Effector CD8-positive, alpha-beta T cell (primary cell): Measurements from ENCODE around the gene MTMR3.

Experiments used
- DNase-seq: peaks from one replicate; lab custom pipeline; 2025; lab: John Stamatoyannopoulos, UW

Gene MTMR3

GRCh38 chr22:29870574-29870973 lies 12.4 kb upstream of the MTMR3 start:
- no peak for DNase-seq

- no peak for DNase-seq
Observed at GRCh38 chr22:29871684-29872083, 11.3 kb upstream of the MTMR3 start.

- no peak for DNase-seq
Observed at GRCh38 chr22:29872144-29872893, 10.7 kb upstream of the MTMR3 start.

DNA sequence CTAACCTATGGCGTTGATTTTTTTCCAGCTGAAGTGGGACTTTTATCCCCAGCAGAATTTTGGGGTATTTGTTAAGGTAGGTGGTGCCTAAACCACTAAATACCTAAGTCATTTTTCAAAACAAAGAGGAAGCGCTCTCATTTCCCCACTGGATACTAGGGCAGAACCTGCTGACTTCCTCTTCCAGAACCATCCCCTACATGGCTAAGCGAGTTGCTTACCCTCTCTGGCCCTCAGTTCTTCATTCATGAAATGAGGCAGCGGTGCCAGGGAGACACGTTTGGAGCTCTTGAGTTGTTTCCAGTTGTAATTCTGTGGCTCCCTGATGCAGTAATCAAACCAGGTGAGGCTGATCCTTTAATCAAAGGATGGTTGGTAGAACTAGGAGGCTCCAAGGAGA lies 10.0 kb upstream of the MTMR3 start:
- no peak for DNase-seq

DNA sequence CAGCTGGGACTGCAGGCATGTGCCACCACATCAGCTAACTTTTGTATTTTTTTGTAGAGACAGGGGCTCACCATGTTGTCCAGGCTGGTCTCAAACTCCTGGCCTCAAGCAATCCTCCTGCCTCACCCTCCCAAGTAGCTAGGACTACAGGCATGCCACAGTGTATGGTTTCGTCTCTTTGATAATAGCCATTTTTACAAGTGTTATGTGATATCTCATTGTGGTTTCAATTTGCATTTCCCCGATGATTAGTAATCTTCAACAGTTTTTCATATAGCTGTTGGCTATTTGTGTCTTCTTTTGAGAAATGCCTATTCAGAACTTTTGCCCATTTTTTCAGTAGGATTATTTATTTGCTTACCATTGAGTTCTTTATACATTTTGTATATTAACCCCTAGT lies 9.0 kb upstream of the MTMR3 start:
- no peak for DNase-seq

DNA sequence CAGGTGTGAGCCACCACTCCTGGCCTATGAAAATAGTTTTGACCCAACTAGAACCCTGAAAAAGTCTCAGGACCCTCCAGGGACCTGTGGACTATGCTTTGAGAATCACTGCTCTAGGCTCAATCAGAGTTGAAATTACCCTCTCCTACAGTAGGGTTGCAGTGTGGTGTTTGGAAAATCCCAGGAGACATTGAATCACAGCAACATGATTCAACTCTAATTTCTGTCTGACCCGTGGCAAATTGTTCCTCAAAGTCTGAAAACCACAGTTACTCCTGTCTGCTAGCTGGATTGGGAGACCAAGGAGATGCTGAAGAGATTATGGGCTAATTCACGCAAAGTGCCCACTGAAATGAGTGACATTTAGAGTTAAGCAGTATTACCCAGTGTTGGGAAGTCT lies 5.4 kb upstream of the MTMR3 start:
- DNase-seq: no peak

DNA sequence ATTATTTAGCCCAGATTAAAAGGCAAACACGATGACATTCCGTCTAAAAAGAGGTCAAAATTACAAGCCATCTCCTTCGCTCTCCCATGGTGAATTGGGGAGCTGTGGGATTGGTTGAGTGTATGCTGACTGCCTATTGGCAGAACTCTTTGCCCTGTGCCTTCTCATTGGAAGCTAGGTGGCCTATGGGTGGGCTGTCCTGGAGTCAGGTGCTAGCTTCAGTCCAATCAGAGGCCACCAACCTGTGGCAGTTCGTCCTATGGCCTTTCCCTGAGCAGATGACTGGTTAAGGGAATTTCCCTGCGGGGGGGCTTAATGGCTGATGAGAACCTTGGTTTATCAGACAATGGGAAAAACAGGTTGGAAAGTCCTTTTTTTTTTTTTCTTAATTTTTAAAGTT lies 3.2 kb upstream of the MTMR3 start:
- no peak for DNase-seq

DNA sequence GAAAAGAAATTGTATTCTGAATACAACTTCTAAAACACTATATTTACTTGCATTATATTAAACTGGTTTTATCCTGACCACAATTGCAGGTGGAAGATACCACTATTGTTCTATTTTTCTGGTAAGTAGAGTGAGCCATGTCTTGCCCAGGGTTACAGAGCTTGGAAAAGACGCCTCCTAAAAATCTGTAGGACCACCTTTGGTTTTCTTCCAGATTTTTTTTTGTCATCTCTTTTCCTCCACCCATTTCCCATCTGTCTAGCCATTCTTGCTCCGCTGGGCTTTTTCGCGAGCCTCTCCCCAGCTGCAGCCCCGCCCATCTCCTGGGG lies 294 bp upstream of the MTMR3 start:
- DNase-seq: no peak

- no peak for DNase-seq
Observed at GRCh38 chr22:29883775-29884097, 762 bp downstream of the MTMR3 start.

- no peak for DNase-seq
Observed at GRCh38 chr22:29885610-29886009, 2.6 kb downstream of the MTMR3 start.

DNA sequence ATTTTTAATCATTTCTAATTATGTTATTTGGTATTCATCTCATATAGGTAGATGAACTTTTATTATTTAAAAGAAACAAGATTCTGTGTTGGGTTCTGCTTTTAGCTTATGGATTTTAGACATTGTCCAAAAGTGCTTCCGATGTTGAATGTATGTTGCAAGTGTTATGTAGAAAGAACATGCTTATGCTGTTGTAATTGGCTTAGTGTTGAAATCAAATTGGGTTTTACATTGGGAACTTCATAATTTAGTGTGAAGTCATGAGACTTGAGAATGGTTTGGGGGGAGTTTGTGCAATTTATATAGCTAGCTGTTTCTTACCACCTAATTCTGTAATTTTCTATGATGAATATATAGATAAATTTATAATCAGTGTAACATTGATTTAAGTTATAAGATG lies 3.6 kb downstream of the MTMR3 start:
- DNase-seq: no peak

- DNase-seq: no peak
Observed at GRCh38 chr22:29887358-29887757, 4.4 kb downstream of the MTMR3 start.

DNA sequence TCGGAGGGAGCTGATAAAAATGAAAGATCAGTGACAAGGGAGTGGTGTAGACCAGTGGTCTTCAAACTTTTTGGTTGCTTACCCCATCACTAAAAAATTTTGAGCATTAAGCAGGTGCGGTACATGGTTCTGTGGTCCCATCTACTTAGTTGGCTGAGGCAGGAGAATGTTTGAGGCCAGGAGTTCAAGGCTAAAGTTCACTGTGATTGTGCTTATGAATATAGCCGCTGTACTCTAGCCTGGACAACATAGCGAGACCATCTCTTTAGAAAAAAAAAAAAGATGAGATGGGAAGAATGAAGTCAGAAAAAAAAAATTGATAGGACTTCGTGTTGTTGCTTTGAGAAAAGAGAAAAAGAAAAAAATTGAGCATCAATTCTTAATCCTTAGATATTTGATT lies 7.8 kb downstream of the MTMR3 start:
- no peak for DNase-seq

DNA sequence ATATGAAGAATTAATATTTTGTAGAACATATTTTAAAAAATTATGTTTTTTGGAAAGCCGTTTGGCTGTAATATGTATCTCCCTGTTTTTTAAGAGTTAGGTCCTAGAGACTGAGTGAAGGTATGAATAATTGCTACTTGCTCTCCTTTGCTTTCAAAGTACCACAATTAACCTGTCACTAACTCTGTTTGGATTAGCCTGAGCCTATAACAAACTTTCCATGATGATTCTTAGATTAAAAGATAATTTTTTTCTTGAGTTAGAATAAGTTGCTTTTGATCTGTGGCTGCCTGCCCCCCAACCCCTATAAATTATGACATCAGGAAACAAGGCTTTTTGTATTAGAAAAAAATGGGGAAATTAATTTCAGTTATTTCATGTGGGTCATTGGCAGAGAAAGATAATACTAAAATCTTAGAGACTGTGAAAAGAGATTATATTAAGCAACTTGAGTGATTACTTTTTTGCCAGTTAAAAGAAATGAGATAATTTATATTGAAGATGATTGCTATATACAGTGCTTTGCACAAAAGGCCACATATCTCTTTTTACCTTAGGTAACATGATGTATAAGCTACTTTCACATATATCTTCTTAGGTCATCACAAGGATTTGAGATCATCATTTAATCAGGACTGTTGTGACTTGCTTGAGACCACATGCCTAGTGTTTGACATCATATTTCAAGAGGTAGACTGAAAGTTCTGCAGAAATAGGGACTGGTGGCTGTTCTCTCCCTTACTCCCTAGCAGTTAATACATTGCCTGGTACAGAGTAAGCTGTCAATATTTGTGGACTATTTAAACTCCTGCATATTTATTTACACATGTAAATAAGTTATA lies 9.6 kb downstream of the MTMR3 start:
- DNase-seq: no peak

DNA sequence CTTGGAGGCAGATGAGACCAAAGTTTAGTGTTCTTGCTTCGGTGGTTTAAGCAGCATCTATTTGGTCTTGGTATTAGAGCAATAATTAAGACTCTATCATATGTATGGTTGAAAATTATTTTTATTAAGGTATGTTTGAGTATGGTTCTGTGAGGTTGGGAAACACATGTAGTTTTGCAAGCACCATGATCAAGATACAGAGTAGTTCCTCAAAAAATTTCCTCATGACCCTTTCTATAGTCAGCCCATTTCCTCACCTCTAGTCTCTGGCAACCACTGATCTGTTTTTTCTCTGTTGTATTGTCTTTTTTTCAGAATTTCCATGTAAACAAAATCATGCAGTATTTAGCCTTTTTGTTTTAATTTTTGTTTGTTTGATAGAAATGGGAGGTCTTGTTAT lies 18.4 kb downstream of the MTMR3 start:
- DNase-seq: no peak

DNA sequence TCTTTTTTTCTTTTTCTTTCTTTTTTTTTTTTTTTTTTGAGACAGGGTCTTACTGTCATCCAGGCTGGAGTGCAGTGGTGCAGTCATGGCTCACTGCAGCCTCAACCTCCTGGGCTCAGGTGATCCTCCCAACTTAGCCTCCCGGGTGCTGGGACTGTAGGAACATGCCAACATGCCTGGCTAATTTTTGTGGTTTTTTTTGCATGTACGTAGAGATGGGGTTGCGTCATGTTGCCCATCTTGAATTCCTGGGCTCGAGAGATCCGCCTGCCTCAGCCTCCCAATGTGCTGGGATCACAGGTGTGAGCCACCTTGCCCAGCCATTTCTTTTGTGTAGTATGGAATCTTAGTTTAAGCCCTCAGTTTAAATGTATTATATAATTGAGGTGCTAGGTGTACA lies 20.4 kb downstream of the MTMR3 start:
- DNase-seq: no peak

- DNase-seq: no peak
Observed at GRCh38 chr22:29904020-29904419, 21.0 kb downstream of the MTMR3 start.

DNA sequence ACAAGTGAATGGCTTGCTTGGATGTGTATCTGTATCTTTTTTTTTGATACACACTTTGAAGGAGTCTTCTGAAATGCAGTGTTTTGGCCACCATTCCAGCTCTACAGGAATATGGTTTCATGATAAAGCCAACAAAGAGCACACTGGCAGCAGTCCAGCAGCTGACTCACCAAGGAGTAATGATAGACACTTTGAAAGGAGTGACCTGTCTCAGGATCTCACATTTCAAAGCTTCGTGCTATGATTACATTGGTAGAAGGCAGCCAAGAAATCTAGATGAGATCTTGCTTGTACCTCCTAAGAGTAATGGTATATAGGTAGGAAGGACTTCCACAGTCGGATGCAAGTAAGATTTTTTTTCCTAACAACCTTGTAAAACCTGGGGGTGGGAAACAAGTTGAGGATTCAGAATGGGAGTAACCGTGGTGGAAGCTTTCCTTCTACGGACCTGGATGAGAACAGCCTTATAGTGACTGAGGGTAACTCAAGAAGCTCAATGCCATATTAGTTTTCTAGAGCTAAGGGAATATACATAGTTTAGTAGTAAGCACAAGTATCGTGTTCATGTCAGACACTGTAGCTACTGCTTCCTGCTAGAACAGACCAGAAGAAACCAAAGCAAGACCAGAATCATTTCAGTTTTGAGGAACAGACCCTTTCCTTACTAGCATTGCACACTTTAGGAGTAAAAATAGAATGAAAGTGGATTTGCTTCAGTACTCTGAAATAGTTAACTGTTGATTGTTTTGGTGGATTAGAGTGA lies 25.0 kb downstream of the MTMR3 start:
- no peak for DNase-seq

DNA sequence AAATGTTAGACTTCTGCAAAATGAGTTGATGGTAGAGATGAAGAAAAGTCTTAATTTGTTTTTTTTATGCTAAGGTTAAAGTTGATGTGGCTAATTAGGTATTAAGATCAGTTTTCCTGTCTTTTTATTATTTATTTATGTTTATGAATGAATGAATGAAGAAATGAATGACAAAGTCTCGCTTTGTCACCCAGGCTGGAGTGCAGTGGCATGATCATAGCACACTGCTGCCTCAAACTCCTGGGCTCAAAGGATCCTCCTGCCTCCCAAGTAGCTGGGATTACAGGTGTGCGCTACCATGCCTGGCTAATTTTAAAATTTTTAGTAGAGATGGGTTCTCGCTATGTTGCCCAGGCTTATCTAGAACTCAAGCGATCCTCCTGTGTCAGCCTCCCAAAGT lies 29.2 kb downstream of the MTMR3 start:
- no peak for DNase-seq

DNA sequence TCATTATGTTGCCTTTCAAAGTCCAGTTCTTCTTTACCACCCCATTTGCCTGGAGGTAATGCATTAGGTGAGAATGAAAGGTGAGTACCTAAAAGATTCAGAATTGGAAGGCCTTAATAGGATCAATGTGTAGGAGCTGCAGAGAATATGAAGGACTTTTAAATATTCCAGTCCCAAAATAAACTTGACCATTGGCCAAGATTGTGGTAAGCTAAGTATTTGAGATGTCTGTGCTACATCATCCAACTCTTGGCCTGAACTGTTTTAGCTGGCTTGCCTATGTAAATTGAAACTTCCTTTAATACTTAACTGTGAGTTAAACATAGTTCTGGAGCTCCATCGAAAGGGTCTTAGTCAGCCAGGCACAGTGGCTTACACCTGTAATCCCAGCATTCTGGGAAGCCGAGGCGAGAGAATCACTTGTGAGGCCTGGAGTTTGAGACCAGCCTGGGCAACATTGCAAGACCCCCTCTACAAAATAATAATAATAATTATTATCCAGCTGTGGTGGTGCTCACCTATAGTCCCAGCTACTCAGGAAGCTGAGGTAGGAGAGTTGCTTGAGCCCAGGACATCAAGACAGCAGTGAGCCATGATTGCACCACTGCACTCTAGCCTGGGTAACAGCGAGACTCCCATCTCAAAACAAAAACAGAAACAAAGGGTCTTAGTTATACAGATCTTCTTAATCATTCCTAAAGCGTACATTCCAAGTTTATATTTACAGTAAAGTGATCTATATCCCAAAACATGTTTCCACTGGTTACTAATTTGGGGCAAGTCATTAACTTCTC lies 29.8 kb downstream of the MTMR3 start:
- no peak for DNase-seq

DNA sequence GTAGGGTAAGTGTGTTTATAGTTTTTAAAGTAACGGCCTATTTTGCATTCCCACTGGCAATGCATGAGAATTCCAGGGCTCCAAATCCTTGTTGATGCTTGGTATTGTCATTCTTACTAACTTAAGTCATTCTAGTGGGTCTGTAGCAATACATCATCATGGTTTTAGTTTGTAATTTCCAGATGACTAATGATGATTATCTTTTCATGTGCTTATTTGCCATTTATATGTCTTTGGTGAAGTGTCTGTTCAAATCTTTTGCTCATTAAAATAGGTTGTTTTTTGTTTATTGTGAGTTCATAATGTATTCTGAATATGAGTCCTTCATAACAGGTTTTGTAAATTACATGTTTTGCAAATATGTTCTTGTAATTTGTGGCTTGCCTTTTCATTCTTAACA lies 31.2 kb downstream of the MTMR3 start:
- no peak for DNase-seq

DNA sequence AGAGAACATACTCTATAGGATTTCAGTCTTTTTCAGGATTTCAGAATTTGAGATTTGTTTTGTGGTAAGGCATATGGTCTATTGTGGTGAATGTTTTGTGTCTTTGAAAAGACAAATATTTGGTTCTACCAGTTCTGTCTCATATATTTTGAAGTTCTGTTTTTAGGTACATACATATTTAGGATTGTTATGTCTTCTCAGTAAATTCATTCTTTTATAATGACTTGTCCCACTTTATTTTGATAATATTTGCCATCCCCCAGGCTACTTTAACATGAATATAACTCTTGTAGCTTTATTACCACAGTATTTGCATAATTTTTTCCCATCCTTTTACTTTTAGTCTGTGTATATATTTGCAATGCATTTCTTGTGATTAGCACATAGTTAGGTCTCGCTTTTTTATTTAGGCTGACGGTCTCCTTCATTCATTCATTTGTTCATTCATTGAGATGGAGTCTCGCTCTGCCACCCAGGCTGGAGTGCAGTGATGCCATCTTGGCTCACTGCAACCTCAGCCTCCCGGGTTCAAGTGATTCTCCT lies 32.1 kb downstream of the MTMR3 start:
- no peak for DNase-seq
